Esophagus (tissue), 2 donors: Measurements from ENCODE around the gene RIMKLB. TPM values are rescaled to one million over a fixed set of nuclear protein-coding genes. Genes with fewer than 3 reads are reported as not detected.
A peak's percentile ranks its signal among the peaks of the same experiment; 100 is the strongest.

Experiments
- H3K27ac ChIP-seq, 2 donors: one replicate each; pipeline ENCODE4 v1.5.1; 2013; ENCODE audit warnings: low read depth in 2 of 2, mild to moderate bottlenecking in 2 of 2, inconsistent platforms in 1 of 2, low read length in 1 of 2, moderate library complexity in 1 of 2
- H3K27me3 ChIP-seq, 2 donors: one replicate each; pipeline ENCODE4 v1.6.1; 2013; ENCODE audit warnings: low read length in 2 of 2, control low read depth in 1 of 2, mild to moderate bottlenecking in 1 of 2; ENCODE audit not compliant: insufficient read depth in 2 of 2, control insufficient read depth in 1 of 2
- H3K36me3 ChIP-seq, 2 donors: one replicate each; pipeline ENCODE4 v1.6.1; 2013; ENCODE audit warnings: low read length in 1 of 2; ENCODE audit not compliant: control insufficient read depth in 2 of 2, insufficient read depth in 2 of 2
- H3K4me1 ChIP-seq, 2 donors: one replicate each; pipeline ENCODE4 v1.6.1; 2013; ENCODE audit warnings: low read length in 1 of 2; ENCODE audit not compliant: control insufficient read depth in 2 of 2, insufficient read depth in 2 of 2
- H3K4me3 ChIP-seq, 2 donors: one replicate each; pipeline ENCODE4 v1.5.1; 2013; ENCODE audit warnings: low read length in 2 of 2, mild to moderate bottlenecking in 2 of 2, low read depth in 1 of 2, moderate library complexity in 1 of 2
- H3K9me3 ChIP-seq, 2 donors: one replicate each; pipeline ENCODE4 v1.6.1; 2013; ENCODE audit warnings: mild to moderate bottlenecking in 2 of 2, low read depth in 1 of 2, low read length in 1 of 2, moderate library complexity in 1 of 2; ENCODE audit not compliant: control insufficient read depth in 2 of 2, insufficient read depth in 1 of 2
- WGBS, 2 donors: extraction: QIAGEN DNeasy Blood & Tissue Kit; methylation state at CpG; one replicate each; pipeline ENCODE4 v1.1.7; 2013; 5-methylcytosine and 5-hydroxymethylcytosine counted together
- polyA plus RNA-seq, 2 donors: library from polyadenylated mRNA; stranded (reverse); fragments of 200-250 nt; gene quantifications; one replicate each; pipeline ENCODE4 v1.2.3, GENCODE V29; 2013
- donor health status: healthy with polysubstance abuse.
- donor health status: Bipolar disorder and iron deficiency.

RIMKLB gene
- polyA plus RNA-seq, 2 donors: 11.2 to 22.5 TPM

GRCh38 chr12:8687846-8688601 lies 9.8 kb upstream of the RIMKLB start:
- H3K4me3 ChIP-seq: no peak overlapping the region
- 13 to 22% methylated on average over 2 of the region's 2 CpGs for WGBS, 2 donors
- no peaks in the 10 kb centered on the region for H3K9me3 ChIP-seq
- no peaks in the 10 kb centered on the region for H3K27me3 ChIP-seq
- H3K4me1 ChIP-seq: no peaks in the 10 kb centered on the region
- H3K36me3 ChIP-seq: no peaks in the 10 kb centered on the region
- H3K27ac ChIP-seq: no peak overlapping the region

- no peaks in the 10 kb centered on the region for H3K36me3 ChIP-seq
- no peaks in the 10 kb centered on the region for H3K9me3 ChIP-seq
- H3K27me3 ChIP-seq: no peaks in the 10 kb centered on the region
- H3K4me1 ChIP-seq: no peaks in the 10 kb centered on the region
- H3K27ac ChIP-seq: no peak overlapping the region
- no peak overlapping the region for H3K4me3 ChIP-seq
- 95 to 96% methylated on average over 4 of the region's 4 CpGs for WGBS, 2 donors
Observed at GRCh38 chr12:8689681-8690080, 8.1 kb upstream of the RIMKLB start.

GRCh38 chr12:8692573-8692972 lies 5.2 kb upstream of the RIMKLB start:
- 6 to 10% methylated on average over 5 of the region's 5 CpGs for WGBS, 2 donors
- H3K4me1 ChIP-seq: no peaks in the 10 kb centered on the region

GRCh38 chr12:8695116-8695515 lies 2.7 kb upstream of the RIMKLB start:
- WGBS, 2 donors: 86 to 89% methylated on average over 10 of the region's 10 CpGs
- Histone ChIP-seq H3K36me3 (no peaks in the 10 kb centered on the region), H3K27me3 (no peaks in the 10 kb centered on the region), H3K9me3 (no peaks in the 10 kb centered on the region), H3K4me3 (no peak overlapping the region), H3K27ac (no peak overlapping the region), H3K4me1 (no peaks in the 10 kb centered on the region)

More at GRCh38 chr12:8692573-8692972, 5.2 kb upstream of the RIMKLB start:
- H3K9me3 ChIP-seq: no peaks in the 10 kb centered on the region
- no peak overlapping the region for H3K4me3 ChIP-seq
- no peaks in the 10 kb centered on the region for H3K27me3 ChIP-seq
- no peaks in the 10 kb centered on the region for H3K36me3 ChIP-seq
- H3K27ac ChIP-seq: peak overlapping the region in 1 of 2 donors; percentile 54

GRCh38 chr12:8696442-8697090 lies 1.2 kb upstream of the RIMKLB start:
- Histone ChIP-seq H3K36me3 (no peaks in the 10 kb centered on the region), H3K27me3 (no peaks in the 10 kb centered on the region), H3K4me1 (no peaks in the 10 kb centered on the region), H3K27ac (peak overlapping the region in 1 of 2 donors; percentile 93), H3K9me3 (no peaks in the 10 kb centered on the region), H3K4me3 (peak overlapping the region in 1 of 2 donors; percentile 92)
- 22 to 34% methylated on average over 6 of the region's 6 CpGs for WGBS, 2 donors

- no peaks in the 10 kb centered on the region for H3K9me3 ChIP-seq
- WGBS, 2 donors: 0 to 1% methylated on average over 21 of the region's 21 CpGs
- no peaks in the 10 kb centered on the region for H3K4me1 ChIP-seq
- H3K36me3 ChIP-seq: no peaks in the 10 kb centered on the region
- peak overlapping the region; percentile 91 to 92 for H3K4me3 ChIP-seq
- peak overlapping the region; percentile 91 to 93 for H3K27ac ChIP-seq
- no peaks in the 10 kb centered on the region for H3K27me3 ChIP-seq
Observed at GRCh38 chr12:8697120-8697475, 693 bp upstream of the RIMKLB start.

- H3K4me1 ChIP-seq: no peaks in the 10 kb centered on the region
- no peaks in the 10 kb centered on the region for H3K36me3 ChIP-seq
- H3K4me3 ChIP-seq: peak overlapping the region; percentile 91 to 92
- 0 to 1% methylated on average over 50 to 85 of the region's 85 CpGs for WGBS, 2 donors
- H3K27ac ChIP-seq: peak overlapping the region; percentile 88 to 93
- no peaks in the 10 kb centered on the region for H3K9me3 ChIP-seq
- H3K27me3 ChIP-seq: no peaks in the 10 kb centered on the region
Observed at GRCh38 chr12:8698132-8698851, 501 bp downstream of the RIMKLB start.

GRCh38 chr12:8698879-8699278 lies 1.1 kb downstream of the RIMKLB start:
- no peaks in the 10 kb centered on the region for H3K9me3 ChIP-seq
- 15 to 22% methylated on average over 2 of the region's 2 CpGs for whole genome bisulfite sequencing, 2 donors
- no peaks in the 10 kb centered on the region for H3K36me3 ChIP-seq
- H3K4me1 ChIP-seq: no peaks in the 10 kb centered on the region
- no peak overlapping the region for H3K27ac ChIP-seq
- peak overlapping the region; percentile 91 to 92 for H3K4me3 ChIP-seq
- H3K27me3 ChIP-seq: no peaks in the 10 kb centered on the region

- no peaks in the 10 kb centered on the region for H3K36me3 ChIP-seq
- H3K4me3 ChIP-seq: no peak overlapping the region
- no peaks in the 10 kb centered on the region for H3K9me3 ChIP-seq
- WGBS, 2 donors: 23 to 42% methylated on average over 4 of the region's 4 CpGs
- no peaks in the 10 kb centered on the region for H3K4me1 ChIP-seq
- H3K27ac ChIP-seq: peak overlapping the region in 1 of 2 donors; percentile 55
- H3K27me3 ChIP-seq: no peaks in the 10 kb centered on the region
Observed at GRCh38 chr12:8699714-8700113, 1.9 kb downstream of the RIMKLB start.
